Activated CD8-positive, alpha-beta T cell treated with anti-CD3 and anti-CD28 coated beads for 36 hours (primary cell): ENCODE results near the gene IQCK. TPM values are rescaled to one million over a fixed set of nuclear protein-coding genes. Genes with fewer than 3 reads are reported as not detected.

Experiments used
- ATAC-seq: fragments of 200-7000 bp; cut with Tn5 transposase; one replicate; pipeline ENCODE4 v1.10.0; 2021; ENCODE audit warnings: mild to moderate bottlenecking, moderate library complexity
- CTCF ChIA-PET: fragments of 350-600 bp; sonication (Branson Sonifier 250); formaldehyde crosslinking; loops from one replicate; lab custom pipeline; 2021; ENCODE audit warnings: antibody characterized with exemption; lab: Charles Lee
- POLR2A ChIA-PET: fragments of 350-600 bp; sonication (Branson Sonifier 250); formaldehyde crosslinking; loops from one replicate; lab custom pipeline; 2021; ENCODE audit warnings: antibody characterized with exemption; lab: Charles Lee
- DNase-seq: peaks from one replicate; pipeline ENCODE4 v3.0.0-alpha.2; 2020
- H3K27ac Mint-ChIP-seq: one replicate; pipeline ENCODE4 v1.8.0; 2021; ENCODE audit warnings: mild to moderate bottlenecking, mixed read lengths
- H3K27me3 Mint-ChIP-seq: one replicate; pipeline ENCODE4 v1.8.0; 2021; ENCODE audit warnings: mixed read lengths
- H3K36me3 Mint-ChIP-seq: one replicate; pipeline ENCODE4 v1.8.0; 2021; ENCODE audit warnings: low read depth, mixed read lengths
- H3K4me1 Mint-ChIP-seq: one replicate; pipeline ENCODE4 v1.8.0; 2021; ENCODE audit warnings: low read depth, mixed read lengths
- H3K4me3 Mint-ChIP-seq: one replicate; pipeline ENCODE4 v1.8.0; 2021; ENCODE audit warnings: mild to moderate bottlenecking, moderate library complexity, mixed read lengths
- H3K9me3 Mint-ChIP-seq: one replicate; pipeline ENCODE4 v1.8.0; 2021; ENCODE audit warnings: mixed read lengths
- intact Hi-C: fragments of 100-400 bp; cut with micrococcal nuclease; formaldehyde crosslinking; loops from one replicate; pipeline ENCODE4 v1.10.0; 2022
- total RNA-seq, 2 experiments: library from RNA; stranded (reverse); gene quantifications; one replicate each; pipeline ENCODE4 v1.2.3, GENCODE V29; 2021
- TF ChIP-seq, protein P1 (sequence below): fragments of 200-600 bp; IDR thresholded peaks from one replicate; pipeline ENCODE4 v1.8.0; 2022; ENCODE audit warnings: antibody characterized with exemption, mild to moderate bottlenecking

IQCK gene
- total RNA-seq, 2 experiments from 2014 or later, result 1.7 to 3.5 TPM

DNA sequence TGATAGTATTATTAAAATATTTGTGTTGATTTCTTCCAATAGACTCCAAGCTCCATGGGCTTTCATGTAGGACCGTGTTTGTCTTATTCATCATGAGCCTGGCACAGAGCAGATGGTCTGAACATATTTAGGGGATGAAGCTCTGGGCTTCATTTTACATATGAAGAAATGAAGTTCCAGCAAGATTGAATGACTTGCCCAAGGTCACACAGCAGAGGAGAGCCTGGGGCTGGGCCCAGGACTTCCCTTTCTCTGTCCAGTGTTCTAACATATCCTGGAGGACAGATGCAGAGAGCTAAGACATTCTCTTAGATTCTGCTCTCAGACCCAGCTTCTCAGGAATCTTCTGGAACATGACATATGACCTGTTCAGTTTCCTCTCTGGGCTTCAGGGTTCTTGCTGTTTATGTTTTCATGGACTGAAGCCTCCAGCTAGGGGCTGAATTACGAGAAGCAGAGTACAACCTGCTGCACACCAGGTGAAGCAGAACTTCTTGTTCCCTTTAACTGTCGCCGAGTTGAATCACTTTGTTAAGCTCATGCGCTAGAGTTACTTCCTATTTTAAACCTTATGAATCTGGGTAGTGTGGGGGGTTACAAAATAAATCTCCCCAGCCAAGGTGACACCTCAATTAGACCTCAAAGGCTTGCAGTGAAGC is 113.0 kb downstream of the IQCK start:
- Mint-ChIP-seq H3K9me3 (no peaks in the 10 kb centered on the region), H3K4me3 (no peak overlapping the region), H3K27me3 (no peaks in the 10 kb centered on the region), H3K27ac (no peak overlapping the region), H3K4me1 (no peaks in the 10 kb centered on the region), H3K36me3 (no peaks in the 10 kb centered on the region)
- ATAC-seq (no peak), DNase-seq (no peak)
- intact Hi-C loops, result no loop called here
- ChIA-PET CTCF (no interaction called here), POLR2A (interaction anchor here (1.5 kb wide), 1 partner anchor 12 kb away, joined by 5 read pairs; no protein-coding TSS in a partner anchor)
- TF ChIP-seq, protein P1, sequence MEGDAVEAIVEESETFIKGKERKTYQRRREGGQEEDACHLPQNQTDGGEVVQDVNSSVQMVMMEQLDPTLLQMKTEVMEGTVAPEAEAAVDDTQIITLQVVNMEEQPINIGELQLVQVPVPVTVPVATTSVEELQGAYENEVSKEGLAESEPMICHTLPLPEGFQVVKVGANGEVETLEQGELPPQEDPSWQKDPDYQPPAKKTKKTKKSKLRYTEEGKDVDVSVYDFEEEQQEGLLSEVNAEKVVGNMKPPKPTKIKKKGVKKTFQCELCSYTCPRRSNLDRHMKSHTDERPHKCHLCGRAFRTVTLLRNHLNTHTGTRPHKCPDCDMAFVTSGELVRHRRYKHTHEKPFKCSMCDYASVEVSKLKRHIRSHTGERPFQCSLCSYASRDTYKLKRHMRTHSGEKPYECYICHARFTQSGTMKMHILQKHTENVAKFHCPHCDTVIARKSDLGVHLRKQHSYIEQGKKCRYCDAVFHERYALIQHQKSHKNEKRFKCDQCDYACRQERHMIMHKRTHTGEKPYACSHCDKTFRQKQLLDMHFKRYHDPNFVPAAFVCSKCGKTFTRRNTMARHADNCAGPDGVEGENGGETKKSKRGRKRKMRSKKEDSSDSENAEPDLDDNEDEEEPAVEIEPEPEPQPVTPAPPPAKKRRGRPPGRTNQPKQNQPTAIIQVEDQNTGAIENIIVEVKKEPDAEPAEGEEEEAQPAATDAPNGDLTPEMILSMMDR, result no peak

DNA sequence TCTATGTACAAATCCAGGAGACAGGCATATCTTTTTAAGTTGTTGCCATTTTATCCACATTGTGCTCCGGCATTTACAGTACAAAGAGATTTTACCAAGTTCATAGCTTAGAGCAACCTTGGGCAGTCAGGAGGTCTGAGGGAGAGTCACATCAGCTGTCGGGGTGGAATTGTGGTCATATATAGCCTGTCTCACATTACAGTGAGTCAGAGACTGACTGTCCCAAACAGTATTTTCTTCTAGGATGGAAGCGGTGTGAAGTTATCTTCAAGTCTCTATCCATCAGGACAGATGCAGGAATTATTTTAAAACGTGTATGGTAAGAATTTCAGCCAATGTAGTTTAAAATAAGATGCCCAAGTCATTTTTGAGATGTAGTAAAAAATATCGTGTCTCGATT is 113.6 kb downstream of the IQCK start:
- intact Hi-C loops, result no loop called here
- DNase-seq (no peak), ATAC-seq (no peak)
- Mint-ChIP-seq H3K27me3 (no peaks in the 10 kb centered on the region), H3K9me3 (no peaks in the 10 kb centered on the region), H3K4me1 (no peaks in the 10 kb centered on the region), H3K36me3 (no peaks in the 10 kb centered on the region), H3K27ac (no peak overlapping the region), H3K4me3 (no peak overlapping the region)
- ChIA-PET CTCF (no interaction called here), POLR2A (no interaction called here)
- TF ChIP-seq, protein P1, result no peak

DNA sequence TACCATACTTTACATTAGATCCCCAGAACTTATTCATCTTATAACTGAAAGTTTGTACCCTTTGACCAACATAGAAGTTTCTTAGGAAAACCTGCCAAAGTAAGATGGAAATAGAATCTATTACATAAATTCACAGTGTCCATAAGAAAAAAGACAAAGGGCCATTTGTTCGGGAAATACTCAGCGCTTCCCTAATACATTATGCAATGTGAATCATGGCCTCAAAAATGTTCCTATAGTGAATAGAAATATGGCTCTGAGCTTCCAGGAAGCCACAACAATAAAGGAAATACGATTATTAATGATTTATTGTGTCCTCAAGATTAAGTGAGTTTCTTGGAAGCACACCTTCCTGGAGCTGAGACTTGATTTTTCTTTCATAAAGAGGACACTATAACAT is 115.1 kb downstream of the IQCK start:
- Mint-ChIP-seq H3K36me3 (no peaks in the 10 kb centered on the region), H3K27ac (no peak overlapping the region), H3K9me3 (no peaks in the 10 kb centered on the region), H3K4me3 (no peak overlapping the region), H3K27me3 (no peaks in the 10 kb centered on the region), H3K4me1 (no peaks in the 10 kb centered on the region)
- intact Hi-C loops, result no loop called here
- ChIA-PET POLR2A (no interaction called here), CTCF (no interaction called here)
- ATAC-seq (no peak), DNase-seq (no peak)
- TF ChIP-seq, protein P1, result no peak

DNA sequence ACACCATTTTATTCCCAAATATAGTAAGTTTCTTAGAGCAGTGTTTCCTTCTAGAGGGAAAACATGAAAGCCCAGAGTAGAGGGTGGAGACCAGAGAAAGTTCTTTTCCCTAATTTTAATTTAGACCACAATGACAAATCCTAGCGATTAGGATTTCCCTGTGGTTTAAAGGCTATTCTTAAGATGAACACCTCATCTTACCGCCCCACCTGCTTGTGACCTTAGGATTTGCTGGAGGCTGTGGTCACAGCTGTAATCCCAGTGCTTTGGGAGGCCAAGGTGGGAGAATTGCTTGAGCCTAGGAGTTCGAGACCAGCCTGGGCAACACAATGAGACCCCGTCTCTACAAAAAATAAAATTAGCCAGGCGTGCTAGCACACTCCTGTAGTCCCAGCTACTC is 115.5 kb downstream of the IQCK start:
- TF ChIP-seq, protein P1, result no peak
- Mint-ChIP-seq H3K27ac (no peak overlapping the region), H3K4me3 (no peak overlapping the region), H3K27me3 (no peaks in the 10 kb centered on the region), H3K9me3 (no peaks in the 10 kb centered on the region), H3K36me3 (no peaks in the 10 kb centered on the region), H3K4me1 (no peaks in the 10 kb centered on the region)
- intact Hi-C loops, result no loop called here
- DNase-seq (no peak), ATAC-seq (no peak)
- ChIA-PET POLR2A (no interaction called here), CTCF (no interaction called here)

DNA sequence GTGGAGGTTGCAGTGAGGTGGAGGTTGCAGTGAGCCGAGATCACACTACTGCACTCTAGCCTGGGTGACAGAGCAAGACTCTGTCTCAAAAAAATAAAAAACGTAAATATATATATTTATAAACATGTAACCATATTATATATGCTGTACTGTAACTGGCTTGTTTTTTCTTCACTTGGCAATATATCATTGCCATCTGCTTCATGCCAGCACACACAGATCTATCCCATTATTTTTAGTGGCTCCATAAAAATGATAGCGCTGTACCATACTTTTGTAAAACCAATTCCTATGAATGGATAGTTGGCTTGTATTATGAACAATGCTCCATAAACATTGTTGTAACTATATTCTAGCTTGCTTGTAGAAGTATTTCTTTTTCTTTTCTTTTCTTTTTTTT is 117.1 kb downstream of the IQCK start:
- intact Hi-C loops, result no loop called here
- no peak for DNase-seq
- Mint-ChIP-seq H3K27ac (no peak overlapping the region), H3K27me3 (no peaks in the 10 kb centered on the region), H3K36me3 (no peaks in the 10 kb centered on the region), H3K4me1 (no peaks in the 10 kb centered on the region), H3K9me3 (no peaks in the 10 kb centered on the region), H3K4me3 (no peak overlapping the region)
- CTCF ChIA-PET, result no interaction called here
- no peak for ATAC-seq
- TF ChIP-seq, protein P1, result no peak
- POLR2A ChIA-PET, result no interaction called here
